Left ventricle myocardium inferior (tissue), 1 donor: ENCODE measurements around the gene MRPL10. TPM values are rescaled to one million over a fixed set of nuclear protein-coding genes. Genes with fewer than 3 reads are reported as not detected.

Experiments used
- DNase-seq: peaks from one replicate; pipeline ENCODE4 v3.0.0-alpha.2; 2020
- H3K27ac ChIP-seq: fragments of 200-600 bp; replicated peaks from 2 replicates; pipeline ENCODE4 v1.8.0; 2021
- H3K27me3 ChIP-seq: fragments of 200-600 bp; 2 replicates; pipeline ENCODE4 v1.8.0; 2021; ENCODE audit warnings: low read depth
- H3K36me3 ChIP-seq: fragments of 200-600 bp; 2 replicates; pipeline ENCODE4 v1.8.0; 2021
- H3K4me1 ChIP-seq: fragments of 200-600 bp; 2 replicates; pipeline ENCODE4 v1.8.0; 2021
- H3K4me3 ChIP-seq: fragments of 200-600 bp; 2 replicates; pipeline ENCODE4 v1.8.0; 2021; ENCODE audit warnings: mild to moderate bottlenecking, moderate library complexity
- H3K9me3 ChIP-seq: fragments of 200-600 bp; replicated peaks from 2 replicates; pipeline ENCODE4 v1.8.0; 2021
- CTCF ChIP-seq: fragments of 200-600 bp; IDR thresholded peaks from 2 replicates; pipeline ENCODE4 v1.8.0; 2021; ENCODE audit warnings: antibody characterized with exemption, mild to moderate bottlenecking, borderline replicate concordance
- intact Hi-C: fragments of 100-400 bp; cut with micrococcal nuclease; formaldehyde crosslinking; loops from one replicate; pipeline ENCODE4 v1.11.0; 2022
- total RNA-seq: library from RNA; stranded (reverse); fragmentation: NEBNext Ultra II Directional; extraction: Animal tissue kit (Norgen Biotek cat#: 25700); gene quantifications from one replicate; pipeline ENCODE4 v1.2.1, GENCODE V29; 2021
- donor health status: DM: no; HTN: yes; CAD: no; lungs with severe emphysema.

The MRPL10 gene
- total RNA-seq, 1 donor from 2014 or later: 60.5 TPM

- DNase-seq: no peak
- H3K9me3 ChIP-seq: no peaks in the 10 kb centered on the region
- H3K27me3 ChIP-seq: peaks cover 99% of the 10 kb centered on the region
Measured at GRCh38 chr17:47872019-47872650, 40.8 kb upstream of the MRPL10 start.

GRCh38 chr17:47871048-47871447 lies 39.7 kb upstream of the MRPL10 start:
- H3K36me3 ChIP-seq: no peaks in the 10 kb centered on the region
- no peak for TF ChIP-seq CTCF
- intact Hi-C loops: no loop called here
- DNase-seq: no peak
- no peak overlapping the region for H3K27ac ChIP-seq
- no peak overlapping the region for H3K4me3 ChIP-seq
- no peaks in the 10 kb centered on the region for H3K9me3 ChIP-seq
- H3K4me1 ChIP-seq: no peaks in the 10 kb centered on the region
- peaks cover 99% of the 10 kb centered on the region for H3K27me3 ChIP-seq

More at GRCh38 chr17:47872019-47872650, 40.8 kb upstream of the MRPL10 start:
- no peaks in the 10 kb centered on the region for H3K4me1 ChIP-seq
- H3K36me3 ChIP-seq: no peaks in the 10 kb centered on the region
- no peak overlapping the region for H3K27ac ChIP-seq
- intact Hi-C loops: no loop called here
- no peak for TF ChIP-seq CTCF
- H3K4me3 ChIP-seq: no peak overlapping the region

- H3K27ac ChIP-seq: no peak overlapping the region
- H3K4me1 ChIP-seq: no peaks in the 10 kb centered on the region
- no peak for TF ChIP-seq CTCF
- peaks cover 97% of the 10 kb centered on the region for H3K27me3 ChIP-seq
- DNase-seq: no peak
- no peaks in the 10 kb centered on the region for H3K36me3 ChIP-seq
- intact Hi-C loops: no loop called here
- no peak overlapping the region for H3K4me3 ChIP-seq
- no peaks in the 10 kb centered on the region for H3K9me3 ChIP-seq
Measured at GRCh38 chr17:47870056-47870455, 38.7 kb upstream of the MRPL10 start.

GRCh38 chr17:47869114-47869513 lies 37.8 kb upstream of the MRPL10 start:
- no peak for DNase-seq
- intact Hi-C loops: no loop called here
- no peak overlapping the region for H3K4me3 ChIP-seq
- H3K27ac ChIP-seq: no peak overlapping the region
- no peaks in the 10 kb centered on the region for H3K36me3 ChIP-seq
- H3K9me3 ChIP-seq: no peaks in the 10 kb centered on the region
- peaks cover 96% of the 10 kb centered on the region for H3K27me3 ChIP-seq
- TF ChIP-seq CTCF: no peak
- no peaks in the 10 kb centered on the region for H3K4me1 ChIP-seq

- Histone ChIP-seq H3K27me3 (peaks cover 86% of the 10 kb centered on the region), H3K9me3 (no peaks in the 10 kb centered on the region), H3K27ac (no peak overlapping the region), H3K36me3 (no peaks in the 10 kb centered on the region), H3K4me3 (no peak overlapping the region), H3K4me1 (no peaks in the 10 kb centered on the region)
- no peak for DNase-seq
- TF ChIP-seq CTCF: no peak
- intact Hi-C loops: no loop called here
Measured at GRCh38 chr17:47867813-47868533, 36.6 kb upstream of the MRPL10 start.
